Measurements from ENCODE around the gene RPL37.
A peak's percentile ranks its signal among the peaks of the same experiment; 100 is the strongest.
"Not testable (repeated sequence)": the region's sequence is repeated elsewhere in the genome, so short reads cannot be mapped to it uniquely, and the experiment has no call there.

The RPL37 gene

DNA sequence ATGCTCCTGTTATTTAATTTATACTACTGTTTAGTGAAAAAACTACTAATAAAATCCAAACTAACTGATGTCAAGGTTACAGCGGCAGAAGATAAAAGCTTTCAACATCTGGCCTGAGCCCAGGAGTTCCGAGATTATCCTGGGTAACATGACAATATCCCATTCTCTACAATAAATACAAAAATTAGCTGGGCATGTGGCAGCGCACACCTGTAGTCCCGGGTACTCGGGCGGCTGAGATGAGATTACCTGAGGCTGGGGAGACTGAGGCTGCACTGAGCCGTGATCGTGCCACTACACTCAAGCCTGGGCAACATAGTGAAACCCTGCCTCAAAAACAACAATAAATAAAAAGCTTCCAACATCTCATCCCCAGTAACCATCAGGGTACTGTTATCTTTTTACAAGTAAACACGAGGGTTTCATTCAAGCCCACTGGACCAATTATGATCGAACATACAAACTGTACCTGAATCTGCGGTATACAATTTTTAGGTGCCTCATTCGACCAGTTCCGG, 1.3 kb downstream of the RPL37 start:
- DNase-seq (ENCODE audit: low read depth in 2 of 2): no peak

DNA sequence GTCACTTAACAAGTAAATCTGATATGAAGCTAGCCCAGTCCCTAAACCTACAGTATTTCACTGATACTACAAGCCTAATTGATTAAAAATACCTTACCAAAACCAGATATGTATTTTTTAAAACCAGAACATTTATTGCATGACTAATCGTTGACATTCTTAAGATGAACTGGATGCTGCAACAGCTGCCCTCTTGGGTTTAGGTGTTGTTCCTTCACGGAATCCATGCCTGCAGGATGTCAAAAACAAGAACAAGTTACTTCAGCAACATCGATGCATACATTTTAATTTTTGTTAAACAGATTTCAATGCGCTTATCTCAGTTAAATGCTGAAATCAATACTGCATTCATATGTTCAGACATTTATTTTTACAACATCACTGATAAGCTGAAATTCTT, 2.7 kb downstream of the RPL37 start:
- no peak for DNase-seq (ENCODE audit: low read depth in 2 of 2)

DNA sequence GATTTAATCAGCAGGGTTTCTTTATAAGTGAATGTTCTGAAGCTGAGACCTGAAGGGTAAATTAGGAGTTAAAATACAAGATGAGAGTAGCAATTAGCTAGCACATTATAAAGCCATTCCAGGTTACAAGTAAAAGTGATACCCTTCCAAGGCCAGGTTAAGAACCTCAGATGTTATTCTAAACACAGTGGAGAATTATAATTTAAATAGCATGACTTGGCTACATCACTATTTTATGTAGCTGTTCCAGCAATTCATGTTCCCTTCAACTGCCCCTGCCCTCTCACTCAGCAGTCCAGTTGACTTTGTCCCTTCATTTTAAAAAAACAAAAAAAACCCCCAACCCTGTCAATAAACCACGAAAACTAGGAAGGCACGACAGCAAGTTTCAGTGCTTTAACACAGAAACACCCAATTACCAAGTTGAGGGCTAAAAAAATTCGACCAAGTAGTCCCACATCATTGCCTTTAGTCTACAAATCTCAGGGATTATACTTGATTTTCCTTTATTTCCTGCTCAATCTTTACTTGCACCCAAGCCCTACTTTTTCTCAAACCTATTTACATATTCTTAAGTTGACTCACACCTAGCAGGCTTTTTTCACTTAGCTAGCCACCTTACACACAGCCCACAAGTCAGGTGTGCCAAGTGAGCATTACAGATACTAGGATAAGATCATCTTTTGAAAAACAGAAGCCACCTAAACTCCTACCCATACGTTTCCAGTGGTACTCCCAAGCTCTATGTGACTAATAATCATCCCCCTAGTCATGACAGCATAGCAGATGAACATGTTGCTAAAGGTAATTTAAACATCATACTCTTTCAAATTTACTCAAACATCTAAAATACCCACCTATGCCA, 3.4 kb downstream of the RPL37 start:
- no peak for DNase-seq (ENCODE audit: low read depth in 2 of 2)

DNA sequence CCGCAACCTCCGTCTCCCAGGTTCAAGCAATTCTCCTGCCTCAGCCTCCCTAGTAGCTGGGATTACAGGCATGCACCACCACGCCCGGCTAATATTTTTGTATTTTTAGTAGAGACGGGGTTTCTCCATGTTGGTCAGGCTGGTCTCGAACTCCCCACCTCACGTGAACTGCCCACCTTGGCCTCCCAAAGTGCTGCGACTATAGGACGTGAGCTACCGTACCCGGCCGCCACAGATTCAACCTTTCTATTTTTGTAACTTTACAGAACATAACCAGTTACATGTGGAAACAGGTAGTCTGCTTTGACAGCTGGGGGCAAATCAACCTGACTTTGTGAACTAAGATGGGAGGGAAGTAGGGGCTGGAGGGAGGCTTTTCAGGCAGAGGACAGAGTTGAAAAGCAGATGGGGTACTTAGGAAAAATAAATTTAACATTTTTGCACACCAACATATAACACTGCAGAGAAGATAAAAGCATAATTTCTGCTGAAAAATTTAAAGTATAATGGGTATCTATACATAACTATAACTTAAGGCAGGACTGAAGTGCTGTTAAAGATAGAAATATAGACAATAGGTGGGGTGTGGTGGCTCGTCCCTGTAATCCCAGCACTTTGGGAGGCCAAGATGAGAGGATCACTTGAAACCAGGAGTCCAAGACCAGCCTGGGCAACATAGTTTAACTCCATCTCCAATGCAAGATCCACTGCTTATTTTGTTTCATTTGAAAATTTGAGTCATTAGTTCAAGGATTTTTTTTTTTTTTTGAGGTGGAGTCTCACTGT, 5.1 kb downstream of the RPL37 start:
- DNase-seq (ENCODE audit: low read depth in 2 of 2): no peak

DNA sequence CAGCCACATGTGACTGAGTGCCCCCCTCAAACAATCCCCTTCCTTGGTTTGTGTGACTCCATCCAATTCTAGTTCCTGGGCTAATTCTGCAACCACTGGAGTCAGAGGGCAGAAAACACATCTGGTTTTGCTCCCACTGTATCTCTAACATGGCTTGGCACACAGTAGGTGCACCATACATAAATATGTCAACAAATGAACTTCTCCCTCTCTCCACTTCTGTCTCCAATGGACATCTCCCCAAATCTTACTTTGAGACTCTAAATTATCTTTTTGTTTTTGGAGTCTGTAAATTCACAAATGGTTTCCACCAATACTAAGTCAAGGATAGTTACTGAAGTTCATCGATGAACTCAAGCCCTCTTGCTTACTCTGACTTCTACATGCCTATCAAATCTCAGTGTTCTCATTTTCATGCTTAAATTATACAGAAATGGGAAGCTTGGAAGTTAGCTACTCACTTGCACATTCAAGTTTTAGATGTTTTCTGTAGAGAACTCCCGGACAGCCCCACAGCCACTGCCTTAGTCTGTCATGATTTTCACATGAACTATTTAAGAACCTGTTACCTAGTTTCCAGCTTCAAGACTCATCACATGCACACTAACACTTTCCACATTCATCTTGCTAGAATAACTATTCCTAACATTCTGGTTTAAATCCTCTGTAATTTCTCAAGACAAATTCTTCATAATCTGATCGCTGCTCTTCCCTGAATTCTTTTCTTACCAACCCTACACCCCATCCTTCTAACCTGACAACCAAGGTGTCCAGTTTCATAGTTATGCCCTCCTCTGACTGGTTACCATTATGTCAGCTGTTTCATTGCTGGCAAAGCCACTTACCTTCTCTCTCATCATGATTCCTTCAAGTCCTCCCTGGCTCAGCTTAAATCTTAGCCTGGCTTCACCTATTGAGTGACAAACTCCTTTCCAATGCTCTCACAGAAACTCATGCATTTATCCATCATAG, 6.0 kb downstream of the RPL37 start:
- DNase-seq (ENCODE audit: low read depth in 2 of 2): no peak

DNA sequence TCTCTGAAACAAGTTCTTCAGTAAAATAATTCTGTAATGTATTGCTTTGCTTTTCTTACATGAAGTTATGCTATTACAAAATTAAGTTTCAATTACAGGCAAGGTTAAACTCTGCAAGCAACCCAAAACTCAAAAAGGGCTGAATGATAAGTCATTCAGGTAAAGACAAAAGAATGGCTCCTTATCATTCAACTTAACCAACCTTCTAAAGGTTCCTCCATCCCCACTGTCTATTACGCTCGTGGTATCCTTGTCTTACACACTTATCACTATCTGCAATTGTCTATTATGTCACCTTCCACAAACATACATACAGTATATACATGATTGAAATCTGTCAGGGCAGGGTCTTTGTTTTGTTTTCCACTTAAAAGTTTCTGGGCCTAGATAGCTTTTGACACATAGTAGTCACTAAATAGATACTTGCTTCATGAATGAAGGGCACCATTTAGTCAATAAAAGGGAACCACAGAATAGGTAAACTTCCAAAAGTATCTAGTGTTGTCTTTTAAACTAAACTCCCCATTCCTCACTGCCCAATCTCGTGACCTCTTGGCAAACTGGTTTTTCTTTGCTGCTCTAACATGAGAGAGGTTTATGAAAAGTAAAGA, 6.9 kb downstream of the RPL37 start:
- DNase-seq (ENCODE audit: low read depth in 2 of 2): no peak

DNA sequence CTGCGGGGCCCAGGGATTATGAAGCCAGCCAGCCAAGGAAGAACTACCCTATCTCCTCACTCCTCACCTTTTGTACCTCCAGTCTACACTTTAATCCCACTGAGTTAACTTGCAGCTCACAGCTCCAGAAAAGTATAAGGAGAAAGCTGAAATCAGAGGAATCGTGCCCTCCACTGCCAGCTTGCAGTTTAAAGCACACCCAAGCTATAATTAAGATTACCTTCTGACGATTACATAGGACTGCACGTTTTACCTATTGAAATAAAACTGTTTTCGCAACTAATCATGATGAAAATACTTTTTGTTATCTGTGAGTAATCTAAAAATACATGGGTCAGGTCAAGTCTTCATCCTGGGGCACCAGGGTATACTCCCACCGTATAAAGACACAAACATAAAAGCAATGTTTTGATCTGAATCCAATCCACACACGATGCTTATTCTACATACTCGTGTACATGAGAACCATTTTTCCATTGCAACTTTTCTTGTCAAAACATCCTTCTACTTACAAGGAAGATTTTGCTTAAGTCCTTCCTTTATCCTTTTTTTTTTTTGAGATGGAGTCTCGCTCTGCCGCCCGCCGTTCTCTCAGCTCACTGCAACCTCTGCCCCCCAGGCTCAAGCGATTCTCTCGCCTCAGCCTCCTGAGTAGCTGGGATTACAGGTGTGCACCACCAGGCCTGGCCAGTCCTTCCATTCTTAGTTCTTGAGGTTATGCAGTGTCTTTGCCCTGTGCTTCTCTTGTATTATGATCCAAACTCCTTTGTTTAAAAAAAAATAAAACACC, 7.6 kb downstream of the RPL37 start:
- DNase-seq (ENCODE audit: low read depth in 2 of 2): no peak

DNA sequence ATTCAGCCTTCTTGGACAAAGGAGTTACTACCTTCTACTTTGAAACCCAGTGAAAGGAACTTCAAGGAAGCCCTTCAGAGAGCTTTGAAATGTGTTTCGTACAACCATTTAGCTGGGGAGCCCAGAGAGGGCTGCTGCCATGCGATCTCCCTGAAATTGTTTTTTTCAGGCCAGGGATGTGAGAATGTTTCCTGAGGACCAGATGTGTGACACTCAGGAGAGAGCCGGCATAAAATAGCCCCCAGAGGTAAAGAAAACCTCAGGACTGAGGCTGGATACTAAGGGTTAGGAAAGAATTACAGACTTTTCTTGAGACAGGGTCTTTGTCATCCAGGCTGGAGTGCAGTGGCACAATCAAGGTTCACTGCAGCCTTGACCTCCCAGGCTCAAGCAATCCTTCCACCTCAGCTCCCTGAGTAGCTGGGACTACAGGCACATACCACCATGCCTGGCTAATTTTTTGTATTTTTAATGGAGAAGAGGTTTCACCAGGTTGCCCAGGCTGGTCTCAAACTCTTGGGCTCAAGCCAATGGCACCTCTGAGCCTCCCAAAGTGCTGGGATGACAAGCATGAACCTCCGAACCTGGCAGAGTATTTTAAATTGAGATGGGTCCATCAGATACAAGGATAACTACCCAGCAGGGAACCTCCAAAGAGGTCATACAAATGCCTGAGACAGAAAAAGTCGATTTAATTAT, 8.4 kb downstream of the RPL37 start:
- DNase-seq (ENCODE audit: low read depth in 2 of 2): no peak

DNA sequence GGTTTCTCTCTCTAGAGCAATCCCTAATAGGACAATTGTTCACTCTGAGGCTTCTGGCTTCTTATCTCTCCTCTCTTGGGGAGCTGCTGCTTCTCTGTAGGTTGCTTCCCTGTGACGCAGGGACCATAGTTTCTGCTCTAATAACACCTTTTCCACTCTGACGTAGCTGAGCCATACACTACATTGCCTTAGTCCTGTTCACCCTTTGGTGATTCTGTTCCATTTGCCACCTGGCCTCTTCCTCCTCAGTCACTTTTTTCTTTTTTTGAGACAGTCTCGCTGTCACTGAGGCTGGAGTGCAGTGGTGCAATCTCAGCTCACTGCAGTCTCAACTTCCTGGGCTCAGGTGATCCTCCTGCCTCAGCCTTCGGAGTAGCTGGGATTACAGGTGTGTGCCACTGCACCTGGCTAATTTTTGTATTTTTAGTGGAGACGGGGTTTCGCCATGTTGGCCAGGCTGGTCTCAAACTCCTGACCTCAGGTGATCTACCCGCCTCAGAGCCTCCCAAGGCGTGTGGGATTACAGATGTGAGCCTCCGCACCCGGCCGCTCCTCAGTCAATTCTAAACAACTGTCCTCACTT, 9.5 kb downstream of the RPL37 start:
- DNase-seq (ENCODE audit: low read depth in 2 of 2): not testable (repeated sequence)

DNA sequence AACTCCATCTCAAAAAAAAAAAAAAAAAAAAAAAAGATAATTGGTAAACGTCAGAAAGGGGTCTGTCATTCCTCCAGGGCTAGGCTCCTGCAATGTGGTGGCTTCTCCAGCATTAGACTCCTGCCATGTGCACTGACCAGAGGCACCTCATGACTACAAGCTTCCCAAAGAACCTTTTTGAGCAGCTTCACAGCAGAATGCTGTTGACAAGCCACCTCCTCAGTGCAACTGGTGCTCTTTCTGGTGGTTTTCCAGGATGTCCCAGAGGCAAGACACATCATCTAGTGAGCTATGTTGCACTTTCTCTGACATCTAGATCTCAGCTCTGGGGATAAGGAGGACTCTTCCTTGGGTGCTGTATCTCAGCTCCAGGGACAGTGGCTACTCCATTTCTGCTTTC, 11.6 kb downstream of the RPL37 start:
- DNase-seq (ENCODE audit: low read depth in 2 of 2): no peak

DNA sequence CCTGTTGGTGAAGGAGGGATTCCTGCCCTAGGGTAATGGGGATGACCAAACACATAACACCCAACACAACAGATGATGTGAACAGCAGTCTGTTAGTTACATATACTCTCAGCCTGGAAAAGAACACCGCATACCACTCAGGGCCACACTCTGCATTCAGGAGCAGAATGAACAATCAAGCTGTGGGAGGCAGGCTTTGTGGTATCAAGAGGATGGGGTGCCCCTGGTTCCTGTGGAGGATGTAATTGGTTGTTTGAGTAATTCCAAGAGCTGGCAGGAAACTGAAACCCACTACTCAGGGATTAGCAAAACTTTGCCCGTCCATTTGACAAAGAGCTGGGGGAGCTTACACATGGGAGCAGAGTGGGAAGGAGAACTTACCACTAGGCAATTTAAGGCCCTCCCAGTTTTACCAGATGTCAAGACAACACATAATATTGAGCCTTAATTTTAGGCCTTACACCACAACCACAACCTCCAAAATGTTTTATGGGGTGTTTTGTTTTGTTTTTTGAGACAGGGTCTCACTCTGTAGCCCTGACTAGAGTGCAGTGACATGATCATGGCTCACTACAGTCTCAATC, 21.2 kb downstream of the RPL37 start:
- no peak for DNase-seq (ENCODE audit: low read depth in 2 of 2)

DNA sequence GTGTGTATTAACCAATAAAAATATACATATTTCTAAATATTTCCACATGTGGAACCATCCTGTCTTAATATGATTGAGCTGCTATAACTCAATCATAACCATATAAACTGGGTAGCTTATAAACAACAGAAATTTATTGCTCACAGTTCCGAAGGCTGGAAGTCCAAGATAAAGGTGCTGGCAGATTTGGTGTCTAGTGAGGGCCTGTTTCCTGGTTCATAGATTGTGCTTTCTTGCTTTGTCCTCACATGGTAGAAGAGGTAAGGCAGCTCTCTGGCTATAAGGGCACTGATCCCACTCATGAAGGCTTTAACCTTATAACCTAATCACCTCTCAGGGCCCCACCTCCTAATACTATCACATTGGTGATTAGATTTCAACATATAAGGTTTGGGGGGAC, 22.9 kb downstream of the RPL37 start:
- DNase-seq (ENCODE audit: low read depth in 2 of 2): no peak

DNA sequence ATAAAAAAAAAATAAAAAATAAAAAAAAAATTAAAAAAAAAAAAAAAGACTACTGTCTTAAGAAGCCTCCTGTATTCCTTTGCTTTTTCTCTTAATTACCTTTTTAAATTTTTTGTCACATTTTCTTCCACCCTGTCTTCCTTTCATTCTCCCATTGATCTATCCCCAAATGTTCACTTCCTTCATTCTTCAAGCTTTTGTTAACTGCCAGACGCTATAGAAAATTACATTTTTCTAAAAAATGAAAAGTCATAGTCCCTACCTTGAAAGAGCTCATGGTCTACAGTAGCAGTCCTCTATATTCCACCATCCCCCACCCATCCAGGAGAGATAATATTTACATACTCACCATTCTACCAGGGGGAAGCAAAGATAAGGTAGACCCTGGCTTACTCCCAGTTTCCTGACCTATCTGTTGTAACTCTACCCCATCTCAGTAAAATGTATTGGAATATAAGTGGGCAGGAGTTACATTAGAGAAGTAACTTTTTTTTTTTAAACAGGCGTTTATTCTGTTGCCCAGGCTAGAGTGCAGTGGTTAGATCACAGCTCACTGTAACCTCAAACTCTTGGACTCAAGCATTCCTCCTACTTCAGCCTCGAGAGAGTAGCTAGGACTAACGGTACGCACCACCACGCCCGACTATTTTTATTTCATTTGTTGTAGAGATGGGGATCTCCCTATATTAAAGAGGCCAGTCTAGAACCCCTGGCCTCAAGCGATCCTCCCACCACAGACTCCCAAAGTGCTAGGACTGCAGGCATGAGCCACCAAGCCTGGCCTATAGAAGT, 33.1 kb downstream of the RPL37 start:
- no peak for DNase-seq (ENCODE audit: low read depth in 2 of 2)

DNA sequence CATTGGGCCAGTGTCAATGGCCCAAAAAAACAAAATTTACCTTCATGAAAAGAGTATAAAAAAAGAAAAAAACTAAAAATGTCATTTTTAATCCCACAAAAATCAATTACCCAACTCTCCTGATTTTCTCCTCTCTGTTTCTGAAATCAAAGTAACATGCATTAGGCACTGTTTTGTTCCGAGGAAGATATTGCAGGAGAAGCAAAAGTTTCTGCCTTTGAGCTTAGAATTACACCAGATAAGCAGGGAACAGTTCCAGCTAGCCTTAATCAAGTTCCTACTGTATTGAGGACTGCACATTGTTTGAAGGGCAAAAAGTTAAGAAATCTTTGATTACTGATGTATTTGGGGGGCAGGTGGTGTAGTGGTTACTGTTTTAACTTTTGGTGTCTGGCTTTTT, 35.8 kb downstream of the RPL37 start:
- no peak for DNase-seq (ENCODE audit: low read depth in 2 of 2)

DNA sequence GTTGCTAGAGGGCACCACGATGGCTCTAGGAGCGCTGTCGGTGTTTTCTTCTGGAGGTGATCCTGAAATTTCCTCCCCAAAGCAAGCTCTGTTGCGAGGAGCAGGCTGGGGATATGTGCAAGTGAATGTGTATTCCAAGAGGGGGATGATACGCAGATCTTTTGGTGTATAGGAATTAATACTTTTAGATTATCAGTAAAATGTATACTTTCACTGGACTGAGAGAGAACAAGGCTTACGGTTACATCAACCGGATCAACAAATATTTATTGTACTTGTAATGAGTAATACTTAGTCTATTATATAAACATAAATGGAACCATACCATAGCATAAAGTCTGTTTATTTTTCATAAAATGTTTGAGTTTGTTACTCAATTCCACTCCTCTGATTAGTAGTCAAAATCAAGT, 36.2 kb downstream of the RPL37 start:
- DNase-seq (ENCODE audit: low read depth in 2 of 2): no peak

DNA sequence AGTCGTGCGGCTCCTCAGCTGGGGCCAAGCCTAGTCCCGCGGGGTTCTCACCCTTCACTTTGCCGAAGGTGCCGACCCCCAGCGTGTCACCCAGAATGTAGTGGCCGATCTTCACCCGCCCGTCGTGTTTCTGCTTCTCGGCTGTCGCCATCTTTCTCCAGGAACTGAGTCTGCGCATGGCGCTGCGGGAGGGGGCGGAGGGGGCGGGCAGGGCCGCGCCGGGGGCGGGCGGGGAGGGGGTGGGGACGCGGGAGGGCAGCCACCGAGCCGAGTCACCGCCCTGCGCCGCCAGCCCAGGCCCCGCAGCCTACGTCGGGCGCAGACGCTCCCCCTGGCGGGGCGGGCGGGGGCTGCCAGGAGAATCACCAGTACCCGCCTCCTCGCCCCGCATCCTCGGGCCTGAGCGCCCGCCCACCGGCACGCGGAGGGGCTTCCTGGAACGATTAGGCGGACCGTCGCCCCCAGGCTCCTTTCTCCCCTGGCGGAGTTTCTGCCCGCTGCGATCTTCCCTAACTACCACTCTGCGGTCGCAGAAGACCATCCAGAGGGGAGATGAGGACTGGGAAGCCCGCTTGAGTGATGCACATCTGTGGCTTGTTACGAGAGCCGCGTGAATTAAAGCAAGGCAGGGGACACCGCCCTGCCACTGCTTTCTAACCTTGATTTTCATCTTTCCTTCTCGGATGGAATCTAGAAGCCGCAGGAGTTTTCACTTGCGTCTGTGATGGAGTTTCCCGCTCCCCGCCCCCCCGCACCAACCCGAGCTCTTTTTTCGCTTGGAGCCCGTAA, 36.8 kb downstream of the RPL37 start, which contains the start of gene PRKAA1:
PRKAA1 (minus strand) TSS at position 363 of the 789 bp plus-strand sequence; CDS start at position 178, 185 bp downstream.
- peak; percentile 75 to 80 for DNase-seq (ENCODE audit: low read depth in 2 of 2)

Data from stimulated activated CD4-positive, alpha-beta T cell treated with anti-CD3 and anti-CD28 coated beads, Interleukin-1b, Interleukin-23, amount 100 ng/mL, for 1 hour (primary cell).